Spinal cord (tissue), 10 donors: Measurements from ENCODE around the gene SEMA5A. TPM values are rescaled to one million over a fixed set of nuclear protein-coding genes. Genes with fewer than 3 reads are reported as not detected.
A peak's percentile ranks its signal among the peaks of the same experiment; 100 is the strongest.

Experiments used
- DNase-seq, 6 donors: peaks; one replicate each; pipeline versions ENCODE4 v3.0.0 to v3.0.0-alpha.2; 2013 to 2015; ENCODE audit warnings: low spot score in 6 of 6, low read depth in 4 of 6
- H3K27ac ChIP-seq: one replicate; pipeline ENCODE4 v1.5.1; 2013; ENCODE audit warnings: low read depth, low read length, control low read depth
- H3K27me3 ChIP-seq: one replicate; pipeline ENCODE4 v1.6.1; 2013; ENCODE audit warnings: low read length; ENCODE audit not compliant: control insufficient read depth, insufficient read depth
- H3K36me3 ChIP-seq: one replicate; pipeline ENCODE4 v1.6.1; 2013; ENCODE audit warnings: low read length; ENCODE audit not compliant: control insufficient read depth, insufficient read depth
- H3K4me1 ChIP-seq: one replicate; pipeline ENCODE4 v1.6.1; 2013; ENCODE audit warnings: low read length; ENCODE audit not compliant: control insufficient read depth, insufficient read depth
- H3K4me3 ChIP-seq: one replicate; pipeline ENCODE4 v1.5.1; 2013; ENCODE audit warnings: low read depth, low read length, control low read depth
- H3K9me3 ChIP-seq: one replicate; pipeline ENCODE4 v1.6.1; 2013; ENCODE audit warnings: low read length; ENCODE audit not compliant: control insufficient read depth, insufficient read depth
- WGBS: methylation state at CpG from one replicate; pipeline ENCODE4 v1.1.5; 2013; ENCODE audit warnings: missing lambda C conversion rate; ENCODE audit not compliant: insufficient coverage; 5-methylcytosine and 5-hydroxymethylcytosine counted together
- polyA plus RNA-seq, 2 donors: library from polyadenylated mRNA; unstranded; fragments of 120-200 nt; gene quantifications; one replicate each; pipeline ENCODE4 v1.2.1, GENCODE V29; 2013; ENCODE audit not compliant: insufficient read length in 2 of 2
- total RNA-seq, 2 donors: library from RNA; depleted of rRNA in 1 of 2; stranded (reverse); fragments of 120-200 nt in 1 of 2; fragments of >200 nt in 1 of 2; gene quantifications; one replicate each; pipeline versions ENCODE4 v1.2.3 to v1.2.4, GENCODE V29; 2013 to 2014
- donor health status: healthy.

SEMA5A gene
- total and polyA plus RNA-seq, 4 donors: 35.2 to 70.7 (median 59.3) TPM

DNA sequence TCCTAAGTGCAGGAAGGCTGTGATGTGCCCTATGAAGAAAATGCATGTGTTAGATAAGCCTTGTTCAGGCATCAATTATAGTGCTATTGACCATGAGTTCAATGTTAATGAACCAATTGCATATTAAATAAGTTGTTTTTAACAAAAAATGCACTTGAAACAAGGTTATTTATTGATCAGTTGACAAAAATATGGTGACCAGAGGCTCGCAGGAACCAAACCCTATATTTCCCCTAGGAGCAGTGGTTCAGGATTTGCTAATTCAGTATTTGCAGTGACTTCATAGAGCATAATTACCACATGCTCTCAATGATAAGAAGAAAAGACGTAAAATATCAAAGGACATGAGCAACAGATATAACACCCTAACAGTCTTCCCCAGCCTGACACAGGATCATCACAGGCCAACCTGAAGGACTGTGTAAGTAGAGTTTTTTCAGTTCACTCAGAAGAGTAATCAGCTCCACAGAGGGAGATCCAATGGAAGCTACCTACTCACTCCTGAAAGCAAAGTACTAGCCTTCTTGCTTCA, 92.3 kb downstream of the SEMA5A start:
- no CpG with 5 or more reads among the region's 2 CpGs for WGBS
- no peak overlapping the region for H3K4me3 ChIP-seq
- H3K27me3 ChIP-seq: no peaks in the 10 kb centered on the region
- DNase-seq: no peak
- H3K36me3 ChIP-seq: no peaks in the 10 kb centered on the region
- no peaks in the 10 kb centered on the region for H3K9me3 ChIP-seq
- no peak overlapping the region for H3K27ac ChIP-seq
- peaks cover 7% of the 10 kb centered on the region for H3K4me1 ChIP-seq

DNA sequence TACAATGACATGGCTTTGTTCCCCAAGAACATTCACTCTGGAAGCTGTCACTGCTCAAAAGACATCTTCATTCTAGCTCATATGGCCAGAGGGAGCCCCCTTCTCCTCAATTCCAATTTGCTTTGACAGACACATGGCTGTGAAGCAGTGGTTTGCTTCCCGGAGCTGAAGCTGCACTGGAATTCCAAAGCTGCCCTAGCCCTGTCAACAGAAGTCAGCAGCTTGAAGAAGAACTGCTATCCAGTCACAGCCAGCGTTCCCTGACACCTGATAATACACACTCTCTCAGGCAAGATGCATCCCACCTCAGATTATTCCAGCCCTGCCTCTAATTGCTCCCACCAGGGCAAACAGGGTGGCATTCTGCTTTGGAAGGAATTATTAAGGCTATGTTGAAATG, 93.7 kb downstream of the SEMA5A start:
- DNase-seq: no peak
- Histone ChIP-seq H3K4me1 (peaks cover 7% of the 10 kb centered on the region), H3K9me3 (no peaks in the 10 kb centered on the region), H3K4me3 (no peak overlapping the region), H3K27ac (no peak overlapping the region), H3K36me3 (no peaks in the 10 kb centered on the region), H3K27me3 (no peaks in the 10 kb centered on the region)
- 33% methylated on average over 1 of the region's 2 CpGs for WGBS

- Histone ChIP-seq H3K4me3 (no peak overlapping the region), H3K27me3 (no peaks in the 10 kb centered on the region), H3K9me3 (no peaks in the 10 kb centered on the region), H3K4me1 (peaks cover 2% of the 10 kb centered on the region), H3K27ac (no peak overlapping the region), H3K36me3 (no peaks in the 10 kb centered on the region)
- peak in 1 of 6 donors; percentile 45 for DNase-seq
- WGBS: 43% methylated on average over 1 of the region's 4 CpGs
Observed at GRCh38 chr5:9451037-9451436, 94.8 kb downstream of the SEMA5A start.

DNA sequence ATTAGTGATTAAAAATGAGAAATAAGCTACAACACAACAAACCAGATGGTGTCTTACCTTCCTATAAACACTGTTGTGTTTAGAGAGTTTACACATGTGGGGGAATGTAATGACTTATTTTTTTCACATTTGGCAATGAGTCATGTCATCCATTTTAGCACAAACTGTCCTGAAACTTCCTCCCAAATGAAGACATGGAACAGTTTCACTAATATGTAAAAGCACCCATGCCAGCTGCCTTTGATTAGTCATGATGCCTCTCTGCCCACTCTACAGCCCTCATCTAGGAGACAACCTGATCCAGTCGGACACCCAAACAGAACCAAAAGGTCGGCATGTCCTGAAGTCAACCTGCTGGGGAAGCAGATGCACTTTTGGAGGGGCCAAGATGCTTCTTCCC, 98.2 kb downstream of the SEMA5A start:
- no peaks in the 10 kb centered on the region for H3K36me3 ChIP-seq
- whole genome bisulfite sequencing: 95% methylated on average over 2 of the region's 2 CpGs
- no peaks in the 10 kb centered on the region for H3K27me3 ChIP-seq
- no peak overlapping the region for H3K27ac ChIP-seq
- H3K4me1 ChIP-seq: no peaks in the 10 kb centered on the region
- H3K9me3 ChIP-seq: no peaks in the 10 kb centered on the region
- H3K4me3 ChIP-seq: no peak overlapping the region
- DNase-seq: no peak

- H3K27ac ChIP-seq: no peak overlapping the region
- no peaks in the 10 kb centered on the region for H3K36me3 ChIP-seq
- WGBS: no CpG with 5 or more reads among the region's 2 CpGs
- no peaks in the 10 kb centered on the region for H3K27me3 ChIP-seq
- no peaks in the 10 kb centered on the region for H3K9me3 ChIP-seq
- no peak overlapping the region for H3K4me3 ChIP-seq
- H3K4me1 ChIP-seq: no peaks in the 10 kb centered on the region
- DNase-seq: no peak
Observed at GRCh38 chr5:9445826-9446388, 100.0 kb downstream of the SEMA5A start.

DNA sequence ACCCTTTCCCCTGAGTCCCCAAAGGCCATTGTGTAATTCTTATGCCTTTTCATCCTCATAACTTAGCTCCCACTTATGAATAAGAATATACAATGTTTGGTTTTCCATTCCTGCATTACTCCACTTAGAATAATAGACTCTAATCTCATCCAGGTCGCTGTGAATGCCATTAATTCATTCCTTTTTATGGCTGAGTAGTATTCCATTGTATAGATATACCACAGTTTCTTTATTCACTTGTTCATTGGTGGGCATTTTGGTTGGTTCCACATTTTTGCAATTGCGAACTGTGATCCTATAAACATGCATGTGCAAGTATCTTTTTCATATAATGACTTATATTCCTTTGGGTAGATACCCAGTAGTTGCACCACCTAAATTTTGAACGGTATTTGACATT, 101.5 kb downstream of the SEMA5A start:
- no peak for DNase-seq
- Histone ChIP-seq H3K9me3 (no peaks in the 10 kb centered on the region), H3K27ac (no peak overlapping the region), H3K4me3 (no peak overlapping the region), H3K4me1 (no peaks in the 10 kb centered on the region), H3K36me3 (no peaks in the 10 kb centered on the region), H3K27me3 (no peaks in the 10 kb centered on the region)
- WGBS: 80% methylated on average over 1 of the region's 3 CpGs

GRCh38 chr5:9441610-9442009, 104.3 kb downstream of the SEMA5A start:
- Histone ChIP-seq H3K27me3 (no peaks in the 10 kb centered on the region), H3K36me3 (no peaks in the 10 kb centered on the region), H3K4me3 (no peak overlapping the region), H3K27ac (no peak overlapping the region), H3K4me1 (no peaks in the 10 kb centered on the region), H3K9me3 (no peaks in the 10 kb centered on the region)
- WGBS: 100% methylated on average over 2 of the region's 2 CpGs
- DNase-seq: no peak

GRCh38 chr5:9440517-9440916, 105.4 kb downstream of the SEMA5A start:
- H3K36me3 ChIP-seq: no peaks in the 10 kb centered on the region
- no peak overlapping the region for H3K4me3 ChIP-seq
- 83% methylated on average over 1 of the region's 2 CpGs for WGBS
- no peaks in the 10 kb centered on the region for H3K4me1 ChIP-seq
- H3K27ac ChIP-seq: no peak overlapping the region
- no peaks in the 10 kb centered on the region for H3K27me3 ChIP-seq
- DNase-seq: no peak
- no peaks in the 10 kb centered on the region for H3K9me3 ChIP-seq

DNA sequence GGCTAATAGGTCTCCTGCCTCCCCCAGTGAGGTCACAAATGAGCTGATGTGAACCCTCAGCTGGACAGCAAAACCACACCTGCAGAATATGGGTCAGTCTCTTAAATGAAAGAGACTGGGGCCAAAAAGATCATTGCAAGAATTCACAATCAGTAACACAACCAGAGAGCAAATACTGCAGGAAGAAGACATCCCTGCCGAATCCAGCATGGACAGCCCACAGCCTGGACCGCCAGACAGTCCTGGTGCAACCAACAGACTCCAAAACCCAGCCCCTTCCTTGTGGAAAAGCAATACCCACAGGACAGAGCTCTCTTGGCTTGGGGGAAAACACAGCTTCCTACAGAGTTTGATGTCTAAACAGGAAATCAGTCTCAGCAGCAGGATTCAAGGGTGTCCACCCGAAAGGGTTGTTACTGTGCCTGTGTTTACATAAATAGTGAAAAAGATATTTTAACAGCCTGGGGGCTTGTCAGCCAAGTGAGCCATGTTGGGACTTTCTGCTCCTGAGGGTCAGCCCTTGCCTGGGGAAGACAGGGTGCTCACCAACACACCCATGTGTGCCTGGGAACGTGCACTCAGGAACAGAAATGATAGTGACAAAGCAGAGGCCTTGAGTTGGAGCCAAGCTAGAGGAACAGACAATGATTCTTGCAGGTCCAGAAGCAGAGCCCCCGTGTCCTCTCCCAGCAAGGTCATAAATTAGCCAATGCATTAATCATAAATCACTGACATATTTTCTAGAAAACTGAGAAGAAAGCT, 106.2 kb downstream of the SEMA5A start:
- Histone ChIP-seq H3K36me3 (no peaks in the 10 kb centered on the region), H3K4me3 (no peak overlapping the region), H3K27ac (peak overlapping the region; percentile 29), H3K27me3 (no peaks in the 10 kb centered on the region), H3K4me1 (no peaks in the 10 kb centered on the region), H3K9me3 (no peaks in the 10 kb centered on the region)
- 77% methylated on average over 2 of the region's 5 CpGs for WGBS
- peak in 1 of 6 donors; percentile 14 for DNase-seq
